Activated T-helper 2 cell treated with anti-CD3 and anti-CD28 coated beads, Interferon-gamma antibody, Interleukin-2, Interleukin-4, amounts not matched to agents 10 μg/mL and 5 μg/mL and 100 μg/mL, durations not matched to agents 14 hours and 24 hours and 36 hours (primary cell): ENCODE measurements around the gene PACC1. TPM values are rescaled to one million over a fixed set of nuclear protein-coding genes. Genes with fewer than 3 reads are reported as not detected.
A peak's percentile ranks its signal among the peaks of the same experiment; 100 is the strongest.

Experiments used
- DNase-seq: peaks from one replicate; pipeline ENCODE4 v3.0.0; 2021; ENCODE audit warnings: low spot score
- H3K27ac Mint-ChIP-seq: one replicate; pipeline ENCODE4 v1.8.0; 2021; ENCODE audit warnings: mixed read lengths
- H3K27me3 Mint-ChIP-seq: one replicate; pipeline ENCODE4 v1.8.0; 2021; ENCODE audit warnings: low read depth, mixed read lengths
- H3K36me3 Mint-ChIP-seq: one replicate; pipeline ENCODE4 v1.8.0; 2021; ENCODE audit warnings: low read depth, mixed read lengths
- H3K4me1 Mint-ChIP-seq: one replicate; pipeline ENCODE4 v1.8.0; 2021; ENCODE audit warnings: low read depth, mixed read lengths
- H3K4me3 Mint-ChIP-seq: one replicate; pipeline ENCODE4 v1.8.0; 2021; ENCODE audit warnings: low read depth, mild to moderate bottlenecking, moderate library complexity, mixed read lengths
- H3K9me3 Mint-ChIP-seq: one replicate; pipeline ENCODE4 v1.8.0; 2021; ENCODE audit warnings: mixed read lengths
- intact Hi-C: fragments of 100-400 bp; cut with micrococcal nuclease; formaldehyde crosslinking; loops from one replicate; pipeline ENCODE4 v1.15.1; 2023
- total RNA-seq: library from RNA; stranded (reverse); gene quantifications from 2 replicates; pipeline ENCODE4 v1.2.3, GENCODE V29; 2022

The PACC1 gene
- total RNA-seq, 1 donor from 2014 or later, result 19.4 TPM

- Mint-ChIP-seq H3K9me3 (peaks cover 11% of the 10 kb centered on the region), H3K27me3 (no peaks in the 10 kb centered on the region), H3K4me1 (peaks cover 4% of the 10 kb centered on the region), H3K27ac (peak overlapping the region; percentile 17), H3K36me3 (peaks cover 62% of the 10 kb centered on the region), H3K4me3 (no peak overlapping the region)
- DNase-seq, result peak; percentile 42
- intact Hi-C loops, result loop anchor here (1.0 to 5.0 kb wide), 5 partner anchors 83 to 686 kb away; partner anchors contain the start of gene PPP2R5A
These were observed 46.6 kb downstream of the PACC1 start for GRCh38 chr1:212368073-212368484.

- peaks cover 7% of the 10 kb centered on the region for H3K9me3 Mint-ChIP-seq
- H3K27ac Mint-ChIP-seq, result peak overlapping the region; percentile 17
- peaks cover 59% of the 10 kb centered on the region for H3K36me3 Mint-ChIP-seq
- intact Hi-C loops, result loop anchor here (1.0 to 5.0 kb wide), 5 partner anchors 82 to 685 kb away; partner anchors contain the start of gene PPP2R5A
- DNase-seq, result no peak
- no peaks in the 10 kb centered on the region for H3K27me3 Mint-ChIP-seq
- H3K4me1 Mint-ChIP-seq, result peaks cover 4% of the 10 kb centered on the region
- H3K4me3 Mint-ChIP-seq, result no peak overlapping the region
These were observed 47.1 kb downstream of the PACC1 start for GRCh38 chr1:212367474-212368072.

GRCh38 chr1:212366901-212367300, 47.8 kb downstream of the PACC1 start:
- peaks cover 57% of the 10 kb centered on the region for H3K36me3 Mint-ChIP-seq
- peak overlapping the region; percentile 2 for H3K27ac Mint-ChIP-seq
- no peak overlapping the region for H3K4me3 Mint-ChIP-seq
- no peaks in the 10 kb centered on the region for H3K27me3 Mint-ChIP-seq
- peaks cover 4% of the 10 kb centered on the region for H3K9me3 Mint-ChIP-seq
- H3K4me1 Mint-ChIP-seq, result peaks cover 4% of the 10 kb centered on the region
- intact Hi-C loops, result loop anchor here (5.0 kb wide), 2 partner anchors 90 to 685 kb away; no protein-coding TSS in a partner anchor
- no peak for DNase-seq

- Mint-ChIP-seq H3K36me3 (peaks cover 58% of the 10 kb centered on the region), H3K4me1 (peaks cover 9% of the 10 kb centered on the region), H3K27me3 (no peaks in the 10 kb centered on the region), H3K9me3 (peaks cover 4% of the 10 kb centered on the region), H3K27ac (no peak overlapping the region), H3K4me3 (no peak overlapping the region)
- no peak for DNase-seq
- intact Hi-C loops, result loop anchor here (5.0 kb wide), 2 partner anchors 92 to 683 kb away; no protein-coding TSS in a partner anchor
These were observed 49.7 kb downstream of the PACC1 start for GRCh38 chr1:212364985-212365384.

GRCh38 chr1:212359794-212360479, 54.7 kb downstream of the PACC1 start:
- intact Hi-C loops, result no loop called here
- H3K27ac Mint-ChIP-seq, result peak overlapping the region; percentile 23
- H3K9me3 Mint-ChIP-seq, result no peaks in the 10 kb centered on the region
- H3K27me3 Mint-ChIP-seq, result no peaks in the 10 kb centered on the region
- H3K36me3 Mint-ChIP-seq, result peaks cover 58% of the 10 kb centered on the region
- H3K4me1 Mint-ChIP-seq, result peaks cover 11% of the 10 kb centered on the region
- H3K4me3 Mint-ChIP-seq, result no peak overlapping the region
- no peak for DNase-seq

- no peak overlapping the region for H3K4me3 Mint-ChIP-seq
- H3K9me3 Mint-ChIP-seq, result no peaks in the 10 kb centered on the region
- H3K27me3 Mint-ChIP-seq, result no peaks in the 10 kb centered on the region
- DNase-seq, result no peak
- peaks cover 11% of the 10 kb centered on the region for H3K4me1 Mint-ChIP-seq
- intact Hi-C loops, result no loop called here
- peaks cover 64% of the 10 kb centered on the region for H3K36me3 Mint-ChIP-seq
- no peak overlapping the region for H3K27ac Mint-ChIP-seq
These were observed 59.3 kb downstream of the PACC1 start for GRCh38 chr1:212355230-212355969.

- peaks cover 58% of the 10 kb centered on the region for H3K36me3 Mint-ChIP-seq
- no peak for DNase-seq
These were observed 60.2 kb downstream of the PACC1 start for GRCh38 chr1:212354464-212354863.

GRCh38 chr1:212353181-212353580, 61.5 kb downstream of the PACC1 start:
- H3K36me3 Mint-ChIP-seq, result peaks cover 51% of the 10 kb centered on the region
- no peaks in the 10 kb centered on the region for H3K9me3 Mint-ChIP-seq
- H3K27me3 Mint-ChIP-seq, result no peaks in the 10 kb centered on the region
- DNase-seq, result no peak
- no peak overlapping the region for H3K27ac Mint-ChIP-seq
- intact Hi-C loops, result no loop called here
- H3K4me1 Mint-ChIP-seq, result no peaks in the 10 kb centered on the region
- H3K4me3 Mint-ChIP-seq, result no peak overlapping the region

More at GRCh38 chr1:212354464-212354863, 60.2 kb downstream of the PACC1 start:
- Mint-ChIP-seq H3K4me3 (no peak overlapping the region), H3K9me3 (no peaks in the 10 kb centered on the region), H3K4me1 (peaks cover 3% of the 10 kb centered on the region), H3K27ac (peak overlapping the region; percentile 27), H3K27me3 (no peaks in the 10 kb centered on the region)
- intact Hi-C loops, result no loop called here

GRCh38 chr1:212351588-212352362, 62.9 kb downstream of the PACC1 start:
- intact Hi-C loops, result no loop called here
- no peak for DNase-seq
- Mint-ChIP-seq H3K9me3 (no peaks in the 10 kb centered on the region), H3K4me3 (no peak overlapping the region), H3K4me1 (peaks cover 1% of the 10 kb centered on the region), H3K27me3 (no peaks in the 10 kb centered on the region), H3K27ac (no peak overlapping the region), H3K36me3 (peaks cover 52% of the 10 kb centered on the region)

- Mint-ChIP-seq H3K9me3 (no peaks in the 10 kb centered on the region), H3K4me3 (no peak overlapping the region), H3K27ac (no peak overlapping the region), H3K27me3 (no peaks in the 10 kb centered on the region), H3K36me3 (peaks cover 49% of the 10 kb centered on the region), H3K4me1 (peaks cover 3% of the 10 kb centered on the region)
- intact Hi-C loops, result no loop called here
- DNase-seq, result no peak
These were observed 68.1 kb downstream of the PACC1 start for GRCh38 chr1:212346601-212347000.

GRCh38 chr1:212344905-212345304, 69.8 kb downstream of the PACC1 start:
- Mint-ChIP-seq H3K4me1 (peaks cover 3% of the 10 kb centered on the region), H3K27ac (no peak overlapping the region), H3K4me3 (no peak overlapping the region), H3K9me3 (no peaks in the 10 kb centered on the region), H3K36me3 (peaks cover 45% of the 10 kb centered on the region), H3K27me3 (no peaks in the 10 kb centered on the region)
- no peak for DNase-seq
- intact Hi-C loops, result no loop called here

- no peak for DNase-seq
- intact Hi-C loops, result no loop called here
- Mint-ChIP-seq H3K27me3 (no peaks in the 10 kb centered on the region), H3K36me3 (peaks cover 31% of the 10 kb centered on the region), H3K9me3 (no peaks in the 10 kb centered on the region), H3K27ac (no peak overlapping the region), H3K4me3 (no peak overlapping the region), H3K4me1 (no peaks in the 10 kb centered on the region)
These were observed 73.6 kb downstream of the PACC1 start for GRCh38 chr1:212341090-212341489.
